HuH-7.5 (cell line): ENCODE measurements around the gene NR1D1.

Experiments used
- DNase-seq: peaks from one replicate; pipeline ENCODE4 v3.0.0; 2011; ENCODE audit warnings: low spot score

The NR1D1 gene

GRCh38 chr17:40111221-40112128 lies 11.1 kb upstream of the NR1D1 start:
- DNase-seq: peak; percentile 92

GRCh38 chr17:40110026-40110845 lies 9.8 kb upstream of the NR1D1 start:
- no peak for DNase-seq

- DNase-seq: no peak
These were observed 8.8 kb upstream of the NR1D1 start for GRCh38 chr17:40108970-40109824.

- no peak for DNase-seq
These were observed 7.3 kb upstream of the NR1D1 start for GRCh38 chr17:40107522-40108174.

GRCh38 chr17:40106760-40107521 lies 6.6 kb upstream of the NR1D1 start:
- DNase-seq: no peak

GRCh38 chr17:40105861-40106759 lies 5.7 kb upstream of the NR1D1 start:
- no peak for DNase-seq

GRCh38 chr17:40104594-40105486 lies 4.5 kb upstream of the NR1D1 start:
- DNase-seq: no peak

- DNase-seq: no peak
These were observed 3.3 kb upstream of the NR1D1 start for GRCh38 chr17:40103688-40104087.

- no peak for DNase-seq
These were observed 2.8 kb upstream of the NR1D1 start for GRCh38 chr17:40103071-40103661.

- DNase-seq: no peak
These were observed 1.2 kb upstream of the NR1D1 start for GRCh38 chr17:40101367-40102210.

- peak; percentile 96 for DNase-seq
These were observed 429 bp upstream of the NR1D1 start for GRCh38 chr17:40100669-40101366.

GRCh38 chr17:40099619-40100418 lies 570 bp downstream of the NR1D1 start:
- no peak for DNase-seq

- peak; percentile 83 for DNase-seq
These were observed 1.4 kb downstream of the NR1D1 start for GRCh38 chr17:40098846-40099618.

- peak; percentile 66 for DNase-seq
These were observed 2.2 kb downstream of the NR1D1 start for GRCh38 chr17:40097931-40098845.
